HUES6 (cell line): ENCODE measurements around the gene DLG1.

Source experiments
- H3K27ac ChIP-seq: 2 replicates; pipeline ENCODE4 v1.7.0; 2013; ENCODE audit warnings: low read depth, mild to moderate bottlenecking, low read length, inconsistent platforms
- H3K27me3 ChIP-seq: 2 replicates; pipeline ENCODE4 v1.6.1; 2013; ENCODE audit warnings: low read length; ENCODE audit not compliant: control insufficient read depth, insufficient read depth
- H3K36me3 ChIP-seq: 2 replicates; pipeline ENCODE4 v1.6.1; 2013; ENCODE audit warnings: low read length; ENCODE audit not compliant: control insufficient read depth, insufficient read depth
- H3K4me1 ChIP-seq: 2 replicates; pipeline ENCODE4 v1.6.1; 2013; ENCODE audit warnings: low read length; ENCODE audit not compliant: control insufficient read depth, insufficient read depth
- H3K4me3 ChIP-seq: 2 replicates; pipeline ENCODE4 v1.5.1; 2013; ENCODE audit warnings: low read depth, low read length
- H3K9ac ChIP-seq: one replicate; pipeline ENCODE4 v1.6.1; 2013; ENCODE audit warnings: mild to moderate bottlenecking, low read length
- H3K9me3 ChIP-seq: 2 replicates; pipeline ENCODE4 v1.6.1; 2013; ENCODE audit warnings: low read depth, low read length; ENCODE audit not compliant: control insufficient read depth, insufficient read depth

DLG1 gene

DNA sequence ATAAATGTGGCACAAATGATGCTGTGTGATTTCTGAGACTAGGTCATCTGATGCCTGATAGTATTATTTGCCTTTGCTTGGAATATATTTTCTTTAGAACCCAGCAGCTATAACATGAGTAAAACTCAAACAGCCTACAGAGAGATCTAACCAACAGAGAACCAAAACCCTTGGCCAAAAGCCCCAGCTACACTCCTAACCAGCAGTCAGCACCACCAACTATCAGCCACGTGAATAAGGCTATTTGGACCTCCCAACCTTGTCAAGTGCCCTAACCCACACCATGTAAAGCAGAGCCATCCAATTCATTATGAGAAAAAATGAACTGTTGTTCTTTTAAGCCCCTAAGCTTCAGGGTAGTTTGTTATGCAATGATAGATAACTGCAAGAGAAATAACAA is 154.2 kb downstream of the DLG1 start:
- Histone ChIP-seq H3K27me3 (no peaks in the 10 kb centered on the region), H3K9me3 (peaks cover 3% of the 10 kb centered on the region; the same call in 1 of the 2 replicates), H3K9ac (no peak overlapping the region), H3K4me1 (no peaks in the 10 kb centered on the region), H3K4me3 (no peak overlapping the region), H3K36me3 (peaks cover 19% of the 10 kb centered on the region), H3K27ac (no peak overlapping the region)

DNA sequence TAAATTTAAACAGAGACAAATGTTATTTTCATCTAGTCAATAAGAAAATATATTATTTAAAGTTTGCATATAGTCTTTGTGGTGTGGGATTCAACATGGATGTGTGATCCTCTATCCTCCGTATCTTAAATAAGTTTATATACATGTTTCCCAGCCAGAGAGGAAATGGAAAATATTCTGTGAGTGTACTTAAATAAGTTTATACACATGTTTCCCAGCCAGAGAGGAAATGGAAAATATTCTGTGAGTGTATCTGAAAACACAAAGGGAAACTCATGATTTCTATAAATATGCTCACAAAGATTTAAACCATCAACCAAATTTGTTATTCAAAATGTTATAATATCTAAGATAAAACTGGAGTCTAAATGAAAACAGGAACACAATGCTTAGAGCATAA is 158.8 kb downstream of the DLG1 start:
- no peaks in the 10 kb centered on the region; the same call in 1 of the 2 replicates for H3K9me3 ChIP-seq
- H3K9ac ChIP-seq, result no peak overlapping the region
- H3K27ac ChIP-seq, result no peak overlapping the region
- H3K4me1 ChIP-seq, result no peaks in the 10 kb centered on the region
- no peaks in the 10 kb centered on the region for H3K27me3 ChIP-seq
- peaks cover 56% of the 10 kb centered on the region for H3K36me3 ChIP-seq
- H3K4me3 ChIP-seq, result no peak overlapping the region

DNA sequence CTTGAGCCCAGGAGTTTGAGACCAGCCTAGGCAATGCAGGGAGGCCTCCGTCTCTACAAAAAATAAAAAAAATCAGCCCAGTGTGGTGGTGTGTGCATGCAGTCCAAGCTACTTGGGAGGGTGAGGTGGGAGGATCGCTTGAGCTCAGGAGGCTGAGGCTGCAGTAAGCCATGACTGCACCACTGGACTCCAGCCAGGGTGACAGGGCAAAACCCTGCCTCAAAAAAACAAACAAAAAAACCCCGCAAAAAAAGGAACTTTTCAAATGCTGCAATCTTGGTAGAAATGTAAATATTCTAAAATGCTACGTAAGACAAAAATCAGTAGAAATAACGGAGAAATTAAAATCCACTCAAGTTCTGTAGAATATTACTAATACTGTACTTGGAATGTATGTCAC is 160.7 kb downstream of the DLG1 start:
- peaks cover 68% of the 10 kb centered on the region for H3K36me3 ChIP-seq
- H3K4me3 ChIP-seq, result no peak overlapping the region
- H3K27me3 ChIP-seq, result no peaks in the 10 kb centered on the region
- no peaks in the 10 kb centered on the region for H3K4me1 ChIP-seq
- no peaks in the 10 kb centered on the region; the same call in 1 of the 2 replicates for H3K9me3 ChIP-seq
- H3K9ac ChIP-seq, result no peak overlapping the region
- no peak overlapping the region for H3K27ac ChIP-seq

DNA sequence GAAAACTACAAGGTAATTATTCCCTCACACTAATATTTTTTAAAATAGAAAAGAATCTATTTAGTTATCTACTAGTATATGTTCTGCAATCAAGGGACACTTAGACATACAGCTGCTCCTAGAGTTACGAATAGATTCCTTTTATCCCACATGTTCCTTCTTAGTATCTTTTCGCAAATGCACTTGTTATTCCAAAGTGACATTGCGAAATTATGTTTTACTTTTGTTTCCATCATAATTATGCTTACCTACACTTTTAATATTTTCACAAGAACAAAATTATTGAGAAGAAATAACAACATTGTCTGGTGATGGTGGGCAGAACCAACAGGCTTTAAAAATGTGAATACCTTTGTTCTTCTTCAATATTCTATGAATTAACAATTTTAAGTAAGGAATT is 161.7 kb downstream of the DLG1 start:
- H3K4me1 ChIP-seq, result no peaks in the 10 kb centered on the region
- peaks cover 68% of the 10 kb centered on the region for H3K36me3 ChIP-seq
- H3K9me3 ChIP-seq, result no peaks in the 10 kb centered on the region; the same call in 1 of the 2 replicates
- no peak overlapping the region for H3K4me3 ChIP-seq
- no peak overlapping the region for H3K9ac ChIP-seq
- no peaks in the 10 kb centered on the region for H3K27me3 ChIP-seq
- no peak overlapping the region for H3K27ac ChIP-seq

DNA sequence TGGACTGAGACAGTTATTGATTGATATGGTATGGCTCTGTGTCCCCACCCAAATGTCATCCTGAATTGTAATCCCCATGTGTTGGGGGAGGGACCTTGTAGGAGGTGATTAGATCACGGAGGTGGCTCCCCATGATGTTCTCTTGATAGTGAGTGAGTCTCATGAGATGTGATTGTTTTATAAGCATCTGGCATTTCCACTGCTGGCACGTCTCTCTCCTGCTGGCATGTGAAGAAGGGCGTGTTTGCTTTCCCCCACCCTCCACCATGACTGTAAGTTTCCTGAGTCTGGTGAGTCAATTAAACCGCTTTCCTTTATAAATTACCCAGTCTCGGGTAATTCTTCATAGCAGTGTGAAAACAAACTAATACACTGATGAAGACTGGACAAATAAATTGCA is 163.2 kb downstream of the DLG1 start:
- peaks cover 67% of the 10 kb centered on the region for H3K36me3 ChIP-seq
- no peak overlapping the region for H3K27ac ChIP-seq
- H3K4me1 ChIP-seq, result no peaks in the 10 kb centered on the region
- H3K9me3 ChIP-seq, result no peaks in the 10 kb centered on the region; the same call in 1 of the 2 replicates
- no peak overlapping the region for H3K4me3 ChIP-seq
- no peaks in the 10 kb centered on the region for H3K27me3 ChIP-seq
- no peak overlapping the region for H3K9ac ChIP-seq

DNA sequence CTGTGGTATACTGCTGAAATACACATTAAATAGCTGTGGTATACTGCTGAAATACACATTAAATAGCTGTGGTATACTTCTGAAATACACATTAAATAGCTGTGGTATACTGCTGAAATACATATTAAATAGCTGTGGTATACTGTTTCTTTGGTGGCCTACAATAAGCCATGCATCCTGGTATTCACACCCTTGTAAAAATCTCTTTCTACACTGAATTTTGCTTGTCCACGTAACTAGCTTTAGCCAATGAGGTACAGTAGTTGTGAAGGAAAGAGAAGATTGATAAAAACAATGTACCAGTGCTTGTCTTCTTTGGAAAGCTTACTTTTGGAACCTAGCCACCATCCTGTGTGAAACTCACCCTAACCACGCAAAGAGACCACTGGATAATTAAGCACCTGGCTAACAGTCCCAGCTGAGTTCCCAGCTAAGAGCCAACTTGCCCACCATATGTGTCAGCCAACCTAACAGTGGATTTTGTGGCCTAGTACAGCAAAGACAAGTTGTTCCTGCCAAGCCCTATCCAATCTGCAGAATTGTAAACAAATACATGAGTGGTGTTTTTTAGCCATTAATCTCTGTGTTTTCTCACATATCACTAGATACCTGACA is 165.4 kb downstream of the DLG1 start:
- Histone ChIP-seq H3K36me3 (peaks cover 69% of the 10 kb centered on the region), H3K27ac (no peak overlapping the region), H3K4me3 (no peak overlapping the region)

DNA sequence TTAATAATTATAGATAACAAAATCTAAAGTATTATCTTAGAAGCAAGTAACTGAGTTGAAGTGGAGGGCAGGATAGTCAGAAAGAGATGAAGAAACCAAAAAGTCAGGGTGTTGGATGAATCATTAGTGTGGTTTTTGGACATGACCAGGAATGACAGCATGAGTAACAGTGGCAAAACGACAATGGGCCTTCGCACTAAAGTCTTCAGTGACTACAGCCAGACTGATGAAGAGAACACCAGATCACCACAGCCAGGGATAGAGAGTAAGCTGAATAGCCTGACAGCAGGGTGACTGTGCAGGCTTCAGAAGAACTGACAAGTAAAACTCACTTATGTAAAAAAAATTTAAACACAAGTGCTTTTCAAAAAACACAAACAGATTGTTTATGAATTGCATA is 172.8 kb downstream of the DLG1 start:
- Histone ChIP-seq H3K27ac (no peak overlapping the region), H3K9ac (no peak overlapping the region), H3K36me3 (peaks cover 36% of the 10 kb centered on the region), H3K27me3 (no peaks in the 10 kb centered on the region), H3K4me1 (no peaks in the 10 kb centered on the region), H3K9me3 (no peaks in the 10 kb centered on the region), H3K4me3 (no peak overlapping the region)

More for the DNA sequence above, 165.4 kb downstream of the DLG1 start:
- H3K4me1 ChIP-seq, result no peaks in the 10 kb centered on the region
- no peak overlapping the region for H3K9ac ChIP-seq
- no peaks in the 10 kb centered on the region for H3K27me3 ChIP-seq
- H3K9me3 ChIP-seq, result no peaks in the 10 kb centered on the region; the same call in 1 of the 2 replicates

DNA sequence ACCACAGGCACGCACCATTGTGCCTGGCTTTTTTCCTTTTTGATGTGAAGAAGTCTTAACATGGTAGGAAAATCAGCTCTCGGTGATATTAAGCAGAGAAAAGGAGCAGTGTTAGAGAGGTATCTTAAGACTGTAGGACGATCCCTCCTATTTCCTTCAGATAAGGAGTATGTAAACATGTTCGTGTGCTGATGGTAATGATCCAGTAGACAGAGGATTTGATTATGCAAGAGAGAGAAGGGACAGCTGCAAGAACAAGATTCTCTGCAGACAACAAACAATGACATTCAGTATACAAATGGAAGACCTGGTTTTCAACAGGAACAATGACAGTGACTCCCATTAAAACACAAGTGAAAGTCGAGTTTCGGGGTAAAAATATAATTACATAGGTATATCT is 173.7 kb downstream of the DLG1 start:
- Histone ChIP-seq H3K9ac (no peak overlapping the region), H3K36me3 (peaks cover 27% of the 10 kb centered on the region), H3K9me3 (no peaks in the 10 kb centered on the region), H3K27ac (no peak overlapping the region), H3K4me1 (no peaks in the 10 kb centered on the region), H3K4me3 (no peak overlapping the region), H3K27me3 (no peaks in the 10 kb centered on the region)

DNA sequence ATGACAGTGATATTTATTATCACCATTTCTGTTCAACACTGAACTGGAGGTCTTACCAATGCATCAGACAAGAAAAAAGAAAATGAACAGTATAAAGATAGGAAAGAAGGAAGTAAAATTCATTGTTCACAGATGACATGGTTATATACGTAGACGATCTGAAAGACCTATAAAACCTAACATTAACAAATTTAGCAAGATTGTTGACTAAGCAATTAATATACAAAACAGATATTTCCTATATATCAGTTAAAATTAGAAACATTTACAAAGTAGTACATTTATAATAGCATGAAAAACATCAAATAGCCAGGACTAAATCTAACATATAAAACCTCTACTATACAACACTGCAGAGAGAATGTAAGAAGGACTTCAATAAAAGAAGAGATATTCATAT is 176.0 kb downstream of the DLG1 start:
- no peak overlapping the region for H3K9ac ChIP-seq
- peaks cover 10% of the 10 kb centered on the region; the same call in 1 of the 2 replicates for H3K36me3 ChIP-seq
- H3K27ac ChIP-seq, result no peak overlapping the region
- H3K4me1 ChIP-seq, result peaks cover 2% of the 10 kb centered on the region; the same call in 1 of the 2 replicates
- no peaks in the 10 kb centered on the region for H3K27me3 ChIP-seq
- no peaks in the 10 kb centered on the region for H3K9me3 ChIP-seq
- no peak overlapping the region for H3K4me3 ChIP-seq

DNA sequence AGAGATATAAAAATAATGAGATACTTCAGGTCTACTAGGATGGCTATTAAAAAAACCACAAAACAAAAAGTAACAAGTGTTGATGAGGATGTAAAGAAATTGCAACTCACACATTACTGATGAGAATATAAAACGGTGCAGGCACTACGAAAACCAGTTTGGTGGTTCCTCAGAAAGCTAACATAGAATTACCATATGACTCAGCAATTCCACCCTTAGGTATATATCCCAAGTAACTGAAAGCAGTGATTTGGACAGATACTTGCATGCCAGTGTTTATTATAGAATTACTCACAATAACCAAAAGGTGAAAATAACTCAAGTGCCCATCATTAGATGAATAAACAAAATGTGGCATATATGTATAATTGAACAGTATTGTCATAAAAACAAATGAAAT is 181.3 kb downstream of the DLG1 start:
- H3K4me1 ChIP-seq, result peaks cover 6% of the 10 kb centered on the region; the same call in 1 of the 2 replicates
- H3K9ac ChIP-seq, result no peak overlapping the region
- H3K36me3 ChIP-seq, result peaks cover 15% of the 10 kb centered on the region
- peak overlapping the region; percentile 38; the same call in 1 of the 2 replicates for H3K27ac ChIP-seq
- H3K27me3 ChIP-seq, result no peaks in the 10 kb centered on the region
- no peak overlapping the region for H3K4me3 ChIP-seq
- no peaks in the 10 kb centered on the region for H3K9me3 ChIP-seq

DNA sequence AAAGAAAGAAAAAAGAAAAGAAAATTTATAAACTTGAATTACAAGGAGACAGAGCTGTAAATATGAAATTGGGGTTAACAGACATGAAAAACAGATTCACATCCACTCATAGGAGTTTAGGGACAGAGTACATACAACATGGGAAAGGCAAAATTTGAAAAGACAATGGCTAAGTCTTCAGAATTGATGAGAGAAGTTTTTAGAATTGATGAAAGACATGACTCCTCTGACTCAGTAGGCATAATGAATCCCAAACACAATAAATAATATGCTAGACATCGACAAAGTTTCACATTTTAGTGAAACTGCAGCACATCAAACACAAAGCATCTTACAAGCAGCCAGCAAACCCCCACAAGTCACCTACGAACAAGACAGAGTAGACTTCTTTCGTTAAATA is 184.4 kb downstream of the DLG1 start:
- Histone ChIP-seq H3K4me1 (peaks cover 6% of the 10 kb centered on the region; the same call in 1 of the 2 replicates), H3K9ac (no peak overlapping the region), H3K27ac (no peak overlapping the region), H3K27me3 (no peaks in the 10 kb centered on the region), H3K9me3 (no peaks in the 10 kb centered on the region), H3K4me3 (no peak overlapping the region), H3K36me3 (peaks cover 31% of the 10 kb centered on the region)
